ENCODE results near the gene TMEM255B. TPM values are rescaled to one million over a fixed set of nuclear protein-coding genes. Genes with fewer than 3 reads are reported as not detected.

TMEM255B gene
- total RNA-seq, 1 experiment from 2014 or later, result 4.7 TPM

DNA sequence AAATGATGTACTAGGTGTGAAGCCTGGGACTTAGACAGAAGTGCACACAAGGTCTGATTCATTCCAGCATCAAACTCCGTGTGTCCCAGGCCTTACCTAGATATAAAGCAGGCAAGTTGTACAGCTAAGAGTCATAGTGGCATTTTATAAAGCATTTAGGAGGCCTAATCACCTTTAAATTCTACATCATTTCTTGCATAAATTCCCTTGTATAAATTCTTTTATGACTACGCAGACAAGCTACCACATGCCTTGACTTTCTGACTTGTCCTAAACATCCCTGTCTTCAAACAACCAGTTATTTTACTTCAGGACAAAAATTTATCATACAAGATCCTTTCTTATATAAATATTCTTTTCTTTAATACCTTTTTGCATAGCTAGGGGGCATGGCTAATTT is 22.5 kb downstream of the TMEM255B start:
- Mint-ChIP-seq H3K4me1 (peaks cover 10% of the 10 kb centered on the region), H3K4me3 (no peak overlapping the region), H3K27ac (no peak overlapping the region), H3K36me3 (peaks cover 20% of the 10 kb centered on the region), H3K27me3 (ENCODE audit: low read depth) (peaks cover 5% of the 10 kb centered on the region), H3K9me3 (no peaks in the 10 kb centered on the region; the same call in none of the 2 replicates)
- TF ChIP-seq, protein P1, sequence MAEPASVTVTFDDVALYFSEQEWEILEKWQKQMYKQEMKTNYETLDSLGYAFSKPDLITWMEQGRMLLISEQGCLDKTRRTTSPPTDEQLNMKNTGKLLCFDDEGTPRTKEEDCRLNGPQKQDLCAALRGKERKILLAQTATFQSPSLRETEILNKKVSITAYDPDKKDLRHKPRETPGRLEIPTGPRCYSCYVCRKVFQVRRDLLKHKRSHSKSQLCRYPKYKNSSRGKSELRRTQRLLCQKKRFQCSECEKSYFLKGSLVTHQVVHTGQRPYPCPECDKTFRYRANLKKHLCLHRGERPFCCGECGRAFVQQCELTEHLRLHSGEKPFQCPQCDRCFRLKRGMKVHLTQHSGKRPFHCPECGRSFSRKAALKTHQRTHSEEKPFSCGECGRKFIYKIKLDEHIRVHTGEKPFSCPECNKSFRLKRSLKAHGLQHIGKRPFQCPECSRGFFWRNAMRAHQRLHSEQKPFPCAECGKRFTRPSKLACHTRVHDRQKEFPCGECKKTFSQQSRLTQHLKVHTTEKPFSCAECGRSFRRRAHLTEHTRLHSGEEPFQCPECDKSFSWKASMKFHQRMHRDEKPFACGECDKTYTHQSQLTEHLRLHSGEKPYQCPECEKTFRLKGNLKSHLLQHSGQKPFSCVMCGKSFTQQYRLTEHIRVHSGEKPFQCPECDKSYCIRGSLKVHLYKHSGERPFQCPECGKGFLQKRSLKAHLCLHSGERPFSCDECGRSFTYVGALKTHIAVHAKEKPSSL (CRISPR knock-in tag; conservative IDR thresholded peaks at IDR 0.05), result no peak
- TF ChIP-seq ATF6 (CRISPR knock-in tag; IDR thresholded peaks at IDR 0.05), result no peak
- no peak for TF ChIP-seq PRRX2 (CRISPR knock-in tag; IDR thresholded peaks at IDR 0.05)
- no peak for TF ChIP-seq AFF4 (CRISPR knock-in tag; IDR thresholded peaks at IDR 0.05; ENCODE audit: borderline replicate concordance)
- no peak for TF ChIP-seq ZNF232 (CRISPR knock-in tag; IDR thresholded peaks at IDR 0.05)
- TF ChIP-seq CREM (CRISPR knock-in tag; IDR thresholded peaks at IDR 0.05), result no peak
- TF ChIP-seq OVOL2 (CRISPR knock-in tag; IDR thresholded peaks at IDR 0.05; ENCODE audit: borderline replicate concordance), result no peak
- no peak for TF ChIP-seq ESRRA (CRISPR knock-in tag; IDR thresholded peaks at IDR 0.05; ENCODE audit: borderline replicate concordance)
- TF ChIP-seq GABPB1 (CRISPR knock-in tag; IDR thresholded peaks at IDR 0.05), result no peak
- TF ChIP-seq, protein P2, sequence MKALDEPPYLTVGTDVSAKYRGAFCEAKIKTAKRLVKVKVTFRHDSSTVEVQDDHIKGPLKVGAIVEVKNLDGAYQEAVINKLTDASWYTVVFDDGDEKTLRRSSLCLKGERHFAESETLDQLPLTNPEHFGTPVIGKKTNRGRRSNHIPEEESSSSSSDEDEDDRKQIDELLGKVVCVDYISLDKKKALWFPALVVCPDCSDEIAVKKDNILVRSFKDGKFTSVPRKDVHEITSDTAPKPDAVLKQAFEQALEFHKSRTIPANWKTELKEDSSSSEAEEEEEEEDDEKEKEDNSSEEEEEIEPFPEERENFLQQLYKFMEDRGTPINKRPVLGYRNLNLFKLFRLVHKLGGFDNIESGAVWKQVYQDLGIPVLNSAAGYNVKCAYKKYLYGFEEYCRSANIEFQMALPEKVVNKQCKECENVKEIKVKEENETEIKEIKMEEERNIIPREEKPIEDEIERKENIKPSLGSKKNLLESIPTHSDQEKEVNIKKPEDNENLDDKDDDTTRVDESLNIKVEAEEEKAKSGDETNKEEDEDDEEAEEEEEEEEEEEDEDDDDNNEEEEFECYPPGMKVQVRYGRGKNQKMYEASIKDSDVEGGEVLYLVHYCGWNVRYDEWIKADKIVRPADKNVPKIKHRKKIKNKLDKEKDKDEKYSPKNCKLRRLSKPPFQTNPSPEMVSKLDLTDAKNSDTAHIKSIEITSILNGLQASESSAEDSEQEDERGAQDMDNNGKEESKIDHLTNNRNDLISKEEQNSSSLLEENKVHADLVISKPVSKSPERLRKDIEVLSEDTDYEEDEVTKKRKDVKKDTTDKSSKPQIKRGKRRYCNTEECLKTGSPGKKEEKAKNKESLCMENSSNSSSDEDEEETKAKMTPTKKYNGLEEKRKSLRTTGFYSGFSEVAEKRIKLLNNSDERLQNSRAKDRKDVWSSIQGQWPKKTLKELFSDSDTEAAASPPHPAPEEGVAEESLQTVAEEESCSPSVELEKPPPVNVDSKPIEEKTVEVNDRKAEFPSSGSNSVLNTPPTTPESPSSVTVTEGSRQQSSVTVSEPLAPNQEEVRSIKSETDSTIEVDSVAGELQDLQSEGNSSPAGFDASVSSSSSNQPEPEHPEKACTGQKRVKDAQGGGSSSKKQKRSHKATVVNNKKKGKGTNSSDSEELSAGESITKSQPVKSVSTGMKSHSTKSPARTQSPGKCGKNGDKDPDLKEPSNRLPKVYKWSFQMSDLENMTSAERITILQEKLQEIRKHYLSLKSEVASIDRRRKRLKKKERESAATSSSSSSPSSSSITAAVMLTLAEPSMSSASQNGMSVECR (CRISPR knock-in tag; IDR thresholded peaks at IDR 0.05; ENCODE audit: borderline replicate concordance), result no peak
- no peak for TF ChIP-seq TCF7 (CRISPR knock-in tag; IDR thresholded peaks at IDR 0.05; ENCODE audit: low read depth)
- TF ChIP-seq ZBTB21 (CRISPR knock-in tag; IDR thresholded peaks at IDR 0.05; ENCODE audit: borderline replicate concordance), result no peak
- TF ChIP-seq NFYB (CRISPR knock-in tag; conservative IDR thresholded peaks at IDR 0.05; ENCODE audit: low read depth), result no peak
- TF ChIP-seq, protein P3, sequence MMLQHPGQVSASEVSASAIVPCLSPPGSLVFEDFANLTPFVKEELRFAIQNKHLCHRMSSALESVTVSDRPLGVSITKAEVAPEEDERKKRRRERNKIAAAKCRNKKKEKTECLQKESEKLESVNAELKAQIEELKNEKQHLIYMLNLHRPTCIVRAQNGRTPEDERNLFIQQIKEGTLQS (CRISPR knock-in tag; conservative IDR thresholded peaks at IDR 0.05), result no peak
- TF ChIP-seq TEAD4 (CRISPR knock-in tag; IDR thresholded peaks at IDR 0.05), result no peak
- no peak for TF ChIP-seq SMAD3 (CRISPR knock-in tag; IDR thresholded peaks at IDR 0.05; ENCODE audit: borderline replicate concordance)
- ChIA-PET CTCF (no interaction called here), POLR2A (no interaction called here)
- ATAC-seq (no peak), DNase-seq (ENCODE audit: low spot score) (no peak)
